ENCODE data around the gene ERH. TPM values are rescaled to one million over a fixed set of nuclear protein-coding genes. Genes with fewer than 3 reads are reported as not detected.

Gene ERH
- total RNA-seq, 6 experiments from 2014 or later: 46.0 to 71.7 (median 68.5) TPM

DNA sequence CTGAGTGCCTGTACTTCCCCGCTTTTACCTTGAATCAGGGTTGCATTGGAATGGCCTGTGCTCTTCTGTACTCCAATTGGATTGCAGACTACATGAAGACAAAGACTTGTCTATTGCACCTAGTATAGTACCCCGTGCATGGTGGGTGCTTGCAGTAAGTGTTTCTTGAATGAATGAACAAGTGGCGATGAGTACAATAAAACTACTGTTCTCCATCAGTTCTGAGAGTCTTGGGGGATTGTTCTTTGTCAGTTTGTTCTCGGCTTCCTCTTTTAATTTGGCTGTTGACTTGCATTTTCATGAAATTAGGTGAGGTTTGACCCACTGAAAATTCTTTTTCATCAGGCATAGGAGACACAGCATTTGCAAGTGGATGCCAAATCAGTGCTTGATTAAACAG, 34.1 kb downstream of the ERH start:
- no peaks in the 10 kb centered on the region for H3K4me1 ChIP-seq
- H3K4me3 ChIP-seq: no peak overlapping the region
- ATAC-seq: no peak
- WGBS (ENCODE audit: insufficient coverage, low coverage, low lambda C conversion rate, missing lambda C conversion rate): 77% methylated on average over 4 of the region's 4 CpGs
- DNase-seq: no peak
- H3K27ac ChIP-seq: no peak overlapping the region
- no peaks in the 10 kb centered on the region for H3K9me3 ChIP-seq
- no peaks in the 10 kb centered on the region for H3K36me3 ChIP-seq
- no peaks in the 10 kb centered on the region for H3K27me3 ChIP-seq
- intact Hi-C loops (cut with DNase I): no loop called here
- TF ChIP-seq, protein P1, sequence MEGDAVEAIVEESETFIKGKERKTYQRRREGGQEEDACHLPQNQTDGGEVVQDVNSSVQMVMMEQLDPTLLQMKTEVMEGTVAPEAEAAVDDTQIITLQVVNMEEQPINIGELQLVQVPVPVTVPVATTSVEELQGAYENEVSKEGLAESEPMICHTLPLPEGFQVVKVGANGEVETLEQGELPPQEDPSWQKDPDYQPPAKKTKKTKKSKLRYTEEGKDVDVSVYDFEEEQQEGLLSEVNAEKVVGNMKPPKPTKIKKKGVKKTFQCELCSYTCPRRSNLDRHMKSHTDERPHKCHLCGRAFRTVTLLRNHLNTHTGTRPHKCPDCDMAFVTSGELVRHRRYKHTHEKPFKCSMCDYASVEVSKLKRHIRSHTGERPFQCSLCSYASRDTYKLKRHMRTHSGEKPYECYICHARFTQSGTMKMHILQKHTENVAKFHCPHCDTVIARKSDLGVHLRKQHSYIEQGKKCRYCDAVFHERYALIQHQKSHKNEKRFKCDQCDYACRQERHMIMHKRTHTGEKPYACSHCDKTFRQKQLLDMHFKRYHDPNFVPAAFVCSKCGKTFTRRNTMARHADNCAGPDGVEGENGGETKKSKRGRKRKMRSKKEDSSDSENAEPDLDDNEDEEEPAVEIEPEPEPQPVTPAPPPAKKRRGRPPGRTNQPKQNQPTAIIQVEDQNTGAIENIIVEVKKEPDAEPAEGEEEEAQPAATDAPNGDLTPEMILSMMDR (IDR thresholded peaks at IDR 0.05): no peak
- no peak for TF ChIP-seq POLR2A (IDR thresholded peaks at IDR 0.05)

DNA sequence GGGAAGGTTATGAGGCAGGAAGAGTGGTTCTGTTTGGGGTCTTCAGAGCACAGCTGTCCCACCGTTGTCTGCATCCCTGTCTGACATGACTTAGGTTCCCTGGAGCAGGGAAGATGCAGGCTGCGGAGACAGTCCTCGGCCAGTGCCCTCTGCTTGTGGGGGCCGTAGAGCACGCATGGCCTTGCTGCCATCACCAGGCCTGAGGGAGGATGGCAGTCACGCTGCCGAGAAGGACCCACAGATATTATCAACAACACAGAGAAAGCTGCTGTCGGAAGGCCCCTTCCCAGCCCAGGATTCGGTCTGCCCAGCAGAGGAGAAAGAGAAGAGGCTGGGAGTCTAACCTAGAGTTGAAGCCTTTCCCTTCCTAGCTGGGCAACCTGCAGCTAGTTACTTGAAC, 35.0 kb downstream of the ERH start:
- no peak overlapping the region for H3K27ac ChIP-seq
- no peaks in the 10 kb centered on the region for H3K9me3 ChIP-seq
- intact Hi-C loops (cut with DNase I): no loop called here
- no peak overlapping the region for H3K4me3 ChIP-seq
- WGBS (ENCODE audit: insufficient coverage, low coverage, low lambda C conversion rate, missing lambda C conversion rate): 52% methylated on average over 6 of the region's 9 CpGs
- H3K4me1 ChIP-seq: no peaks in the 10 kb centered on the region
- no peaks in the 10 kb centered on the region for H3K27me3 ChIP-seq
- no peak for DNase-seq
- peak in 2 of 4 donors; percentile 33 to 39 for ATAC-seq
- no peak for TF ChIP-seq POLR2A (IDR thresholded peaks at IDR 0.05)
- TF ChIP-seq, protein P1 (IDR thresholded peaks at IDR 0.05): peak in 3 of 4 donors; percentile 6 to 26 (median 14)
- H3K36me3 ChIP-seq: no peaks in the 10 kb centered on the region

DNA sequence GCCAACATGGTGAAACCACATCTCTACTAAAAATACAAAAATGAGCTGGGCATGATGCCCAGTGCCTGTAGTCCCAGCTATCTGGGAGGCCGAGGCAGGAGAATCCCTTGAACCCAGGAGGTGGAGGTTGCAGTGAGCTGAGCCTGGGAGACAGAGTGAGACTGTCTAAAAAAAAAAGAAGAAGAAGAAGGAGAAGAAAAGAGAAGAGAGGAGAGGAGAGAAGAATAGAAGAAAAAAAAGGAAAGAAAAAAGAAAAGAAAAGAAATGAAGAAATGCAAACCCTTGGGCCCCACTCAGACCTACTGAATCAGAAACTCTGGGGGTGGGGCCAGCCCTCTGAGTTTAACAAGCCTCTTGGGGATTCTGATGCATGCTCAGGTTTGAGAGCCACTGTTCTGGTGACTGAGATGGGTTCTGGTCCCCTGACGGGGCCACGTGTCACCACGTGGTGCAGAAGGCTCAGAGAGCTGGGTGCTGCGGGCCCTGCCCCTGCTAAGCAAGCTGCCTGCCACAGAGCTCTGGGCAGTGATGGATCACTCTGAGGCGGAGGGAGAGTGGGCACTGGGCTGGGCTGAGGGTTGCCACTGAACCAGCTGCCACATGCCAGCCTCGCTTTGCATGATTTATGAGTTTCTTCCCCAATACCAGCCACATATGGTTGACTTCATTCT, 37.5 kb downstream of the ERH start:
- no peak for DNase-seq
- Histone ChIP-seq H3K36me3 (no peaks in the 10 kb centered on the region), H3K4me3 (no peak overlapping the region), H3K27ac (no peak overlapping the region), H3K9me3 (no peaks in the 10 kb centered on the region), H3K4me1 (no peaks in the 10 kb centered on the region), H3K27me3 (no peaks in the 10 kb centered on the region)
- 83% methylated on average over 1 of the region's 7 CpGs for WGBS (ENCODE audit: insufficient coverage, low coverage, low lambda C conversion rate, missing lambda C conversion rate)
- intact Hi-C loops (cut with DNase I): no loop called here
- TF ChIP-seq POLR2A (IDR thresholded peaks at IDR 0.05): no peak
- TF ChIP-seq, protein P1 (IDR thresholded peaks at IDR 0.05): no peak
- no peak for ATAC-seq

DNA sequence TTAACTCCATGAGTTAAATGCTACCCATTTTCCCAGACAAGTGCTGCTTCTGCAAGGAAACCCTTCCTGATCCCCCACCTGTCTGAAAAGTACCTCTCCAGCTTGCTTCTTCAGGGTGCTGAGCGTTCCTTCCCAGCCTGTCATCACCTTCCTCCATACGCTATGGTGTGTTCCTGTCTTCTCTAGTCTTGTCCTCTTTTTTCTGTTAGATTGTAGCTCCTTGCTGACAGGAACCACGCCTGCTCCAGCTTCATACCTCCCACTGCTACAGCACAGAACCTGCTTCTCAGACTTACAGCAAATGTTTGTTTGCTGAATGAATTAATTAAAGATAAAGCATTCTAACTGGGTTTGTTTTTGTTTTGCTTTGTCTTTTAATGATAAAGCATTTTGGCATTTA, 39.1 kb downstream of the ERH start:
- DNase-seq (no peak), ATAC-seq (no peak)
- Histone ChIP-seq H3K4me3 (no peak overlapping the region), H3K27ac (no peak overlapping the region), H3K27me3 (no peaks in the 10 kb centered on the region), H3K9me3 (no peaks in the 10 kb centered on the region), H3K36me3 (no peaks in the 10 kb centered on the region), H3K4me1 (no peaks in the 10 kb centered on the region)
- intact Hi-C loops (cut with DNase I): no loop called here
- TF ChIP-seq POLR2A (IDR thresholded peaks at IDR 0.05): no peak
- TF ChIP-seq, protein P1 (IDR thresholded peaks at IDR 0.05): no peak
- 90% methylated on average over 3 of the region's 3 CpGs for WGBS (ENCODE audit: insufficient coverage, low coverage, low lambda C conversion rate, missing lambda C conversion rate)
